Embryonic facial prominence (tissue), 1 donor: ENCODE measurements around the gene USP40.

Experiments
- DNase-seq: peaks from one replicate; pipeline ENCODE4 v3.0.0-alpha.2; 2016; ENCODE audit errors: extremely low spot score

USP40 gene

DNA sequence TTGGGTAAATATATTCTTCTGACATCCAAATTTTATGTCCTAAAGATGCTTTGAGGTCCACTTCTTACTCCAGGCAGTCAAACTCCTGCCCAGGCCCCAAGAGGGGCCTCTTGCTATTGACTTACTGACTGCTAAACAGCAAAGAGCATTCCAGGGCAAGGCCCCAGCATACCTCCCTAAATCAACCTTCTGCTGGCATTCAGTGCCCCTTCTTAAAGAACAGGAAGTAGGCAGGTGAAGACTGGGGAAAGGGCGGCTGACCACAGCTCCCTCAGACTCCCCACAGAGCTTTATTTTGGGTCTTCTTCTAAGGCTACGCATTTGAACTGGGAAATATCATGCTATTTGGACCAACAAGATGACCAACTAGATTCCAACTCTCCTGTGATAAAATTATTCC, 68.9 kb downstream of the USP40 start:
- DNase-seq: no peak

DNA sequence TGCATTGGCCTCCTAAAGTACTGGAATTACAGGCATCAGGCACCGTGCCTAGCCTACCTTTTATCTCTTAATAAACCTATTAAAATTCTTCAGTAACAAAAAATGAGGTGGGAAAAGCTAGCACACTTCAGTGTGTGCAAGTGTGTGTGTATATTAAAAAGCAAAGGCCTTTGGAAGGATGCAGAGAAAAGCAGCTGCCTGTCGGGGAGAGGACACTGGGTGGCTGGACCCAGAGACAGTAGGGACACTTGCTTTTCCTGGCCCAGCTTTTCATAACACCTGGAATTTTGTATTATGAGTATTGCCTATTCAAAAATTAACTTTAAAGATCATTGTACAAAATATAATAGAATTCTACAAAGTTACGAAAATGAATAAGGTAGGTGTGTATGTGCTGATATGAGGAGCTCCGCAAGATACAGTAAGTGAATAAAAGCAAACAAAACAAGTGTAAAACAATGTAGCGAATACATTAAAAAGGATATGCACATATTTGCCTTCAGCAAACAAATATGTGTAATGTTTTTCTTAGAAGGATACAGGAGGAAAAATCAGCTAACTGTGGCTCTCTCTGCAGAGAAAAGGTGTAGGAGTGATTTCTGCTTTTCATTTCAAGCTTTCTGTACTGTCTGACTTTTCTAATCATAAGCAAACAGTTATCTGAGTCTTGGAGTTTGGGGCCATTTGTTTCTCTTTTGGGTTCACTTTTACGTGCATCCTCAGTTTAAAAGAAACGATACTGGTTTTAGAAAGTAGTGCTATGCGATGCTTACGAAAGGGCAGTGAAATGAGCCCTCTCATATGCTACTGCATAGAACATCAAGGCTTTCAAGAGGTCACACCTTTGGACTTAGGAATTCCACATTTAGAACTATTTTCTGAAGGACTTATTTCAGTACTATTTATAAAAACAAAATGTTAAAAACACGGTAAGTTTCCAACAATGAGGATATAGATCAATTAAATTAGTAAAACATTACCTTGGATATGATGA, 70.8 kb downstream of the USP40 start:
- no peak for DNase-seq

DNA sequence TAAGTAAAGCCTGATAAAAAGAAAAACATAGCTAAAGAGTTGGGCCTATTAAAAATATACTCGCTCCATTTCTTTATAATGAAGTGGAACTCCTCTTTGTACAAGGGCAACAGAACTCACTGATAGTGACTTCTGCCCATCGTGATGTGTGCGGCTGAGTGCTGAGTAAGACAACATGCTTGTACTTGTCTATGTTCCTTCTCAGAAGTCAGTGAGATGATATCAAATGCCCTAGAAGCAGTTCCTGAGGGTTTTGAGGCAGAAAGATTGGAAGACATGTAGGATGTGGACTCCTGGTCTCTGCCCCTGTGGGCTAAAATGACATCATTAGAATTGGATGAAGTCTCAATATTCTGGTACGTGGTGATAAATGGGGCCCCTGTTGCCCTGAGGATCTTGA, 73.8 kb downstream of the USP40 start:
- no peak for DNase-seq

DNA sequence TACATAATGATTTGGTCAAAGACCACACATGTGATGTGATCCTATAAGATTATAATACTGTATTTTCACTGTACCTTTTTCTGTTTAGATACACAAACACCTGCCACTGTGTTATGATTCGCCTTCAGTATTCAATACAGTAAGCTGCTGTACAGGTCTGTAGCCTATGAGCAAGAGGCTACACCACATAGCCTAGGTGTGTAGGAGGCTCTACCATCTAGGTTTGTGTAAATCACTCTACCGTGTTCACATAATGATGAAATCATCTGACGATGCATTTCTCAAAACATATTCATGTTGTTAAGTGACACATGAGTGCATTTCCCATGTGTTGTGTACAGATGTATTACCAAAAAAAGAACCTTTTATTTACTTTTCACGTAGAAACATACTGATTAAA, 74.5 kb downstream of the USP40 start:
- no peak for DNase-seq

DNA sequence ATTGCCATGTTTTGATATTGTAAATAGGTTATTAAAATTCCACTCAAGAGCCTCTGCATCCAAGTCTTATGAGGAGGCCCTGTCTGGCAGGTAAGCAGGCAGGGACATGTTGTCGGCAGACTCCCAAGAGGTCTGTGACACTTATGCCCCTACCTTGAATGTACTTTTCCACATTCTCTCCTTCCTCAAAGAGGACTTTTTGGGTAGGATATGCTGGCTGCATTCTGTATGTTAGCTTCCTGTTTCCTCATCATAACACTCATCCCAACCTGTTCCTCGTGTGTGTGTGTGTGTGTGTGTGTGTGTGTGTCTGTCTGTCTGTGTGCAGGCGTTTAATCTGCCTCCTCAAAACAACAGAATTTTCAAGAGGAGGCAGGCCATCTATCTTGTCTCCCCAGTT, 75.3 kb downstream of the USP40 start:
- no peak for DNase-seq

DNA sequence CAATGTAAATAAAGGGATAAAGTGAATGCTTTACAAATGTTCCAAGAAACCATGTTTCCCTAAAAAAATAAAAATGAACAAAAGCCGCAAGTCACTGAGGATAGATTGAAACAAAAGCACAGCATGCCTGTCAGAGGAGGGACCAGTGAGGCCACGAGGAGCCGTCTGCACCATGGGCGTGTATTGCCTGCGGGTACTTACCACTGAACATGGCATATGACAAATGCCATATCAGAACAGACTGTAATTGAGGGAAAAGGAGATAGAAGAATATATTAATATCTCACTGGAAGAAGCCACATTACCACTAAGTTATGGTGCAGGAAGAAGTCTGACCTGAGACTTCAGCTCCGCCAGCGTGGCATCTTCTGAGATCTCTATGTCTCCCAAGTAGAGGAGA, 75.8 kb downstream of the USP40 start:
- DNase-seq: no peak

DNA sequence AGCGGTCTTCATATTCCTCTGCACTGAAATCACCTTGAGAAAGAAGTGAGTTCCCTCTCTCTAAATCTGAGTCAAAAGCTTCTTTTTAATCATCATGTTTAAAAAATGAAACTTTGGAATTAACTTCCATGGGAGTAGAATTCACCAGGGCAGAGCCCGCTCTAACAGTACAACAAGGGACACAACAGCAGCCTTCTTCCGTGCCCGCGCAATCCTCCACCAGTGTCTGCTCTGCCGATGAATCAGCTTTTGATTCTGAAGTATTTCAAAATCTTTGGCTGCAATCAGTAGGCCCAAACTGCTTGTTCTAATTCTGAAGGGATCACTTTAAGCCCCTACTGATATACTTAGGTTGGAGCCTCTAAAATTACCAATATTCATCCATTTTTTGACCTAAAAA, 76.9 kb downstream of the USP40 start:
- no peak for DNase-seq

DNA sequence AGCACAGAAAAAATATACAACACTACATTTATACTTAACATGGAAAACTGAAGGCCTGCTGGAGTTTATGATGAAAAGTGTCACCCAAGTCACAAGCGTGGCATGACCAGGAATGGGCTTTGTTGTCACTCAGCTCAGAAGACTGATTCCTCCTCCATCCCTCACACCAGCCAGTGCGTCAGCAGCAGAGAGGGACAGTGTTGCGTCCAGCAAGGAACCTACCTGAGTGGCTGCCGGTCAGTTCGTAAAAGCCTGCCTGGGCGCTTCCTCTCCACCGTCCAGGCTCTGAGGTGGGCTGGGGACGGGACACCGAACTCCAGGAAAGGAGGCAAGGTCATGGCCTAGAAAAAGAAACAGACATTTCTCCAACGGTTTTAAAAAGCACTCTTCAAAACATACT, 77.4 kb downstream of the USP40 start:
- no peak for DNase-seq

DNA sequence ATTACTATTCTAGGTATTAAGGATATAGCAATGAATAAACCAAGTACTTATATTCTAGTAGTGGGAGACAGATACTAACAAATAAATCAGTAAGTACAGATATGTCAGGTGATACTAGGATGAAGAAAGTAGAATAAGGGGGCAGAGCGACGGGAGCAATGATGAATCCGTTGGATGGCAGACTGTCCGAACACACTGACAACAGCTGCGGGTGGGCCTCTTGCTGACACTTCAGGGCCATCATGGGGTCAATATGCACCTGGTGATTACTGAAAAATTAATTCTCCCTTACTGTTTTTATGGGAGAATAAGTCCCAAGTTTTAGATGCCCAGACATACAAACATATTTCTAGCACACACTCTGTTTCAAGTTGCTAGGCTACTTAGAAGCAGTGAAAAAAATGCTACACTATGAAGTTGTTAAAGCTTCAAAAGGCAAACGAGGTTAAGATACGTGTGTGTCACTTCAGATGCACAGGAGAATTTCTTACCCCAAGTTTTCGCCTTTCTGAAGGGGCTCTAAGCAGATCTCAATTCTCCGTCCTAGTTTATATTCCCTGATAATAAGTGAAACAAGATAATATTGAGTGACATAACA, 78.7 kb downstream of the USP40 start:
- no peak for DNase-seq

DNA sequence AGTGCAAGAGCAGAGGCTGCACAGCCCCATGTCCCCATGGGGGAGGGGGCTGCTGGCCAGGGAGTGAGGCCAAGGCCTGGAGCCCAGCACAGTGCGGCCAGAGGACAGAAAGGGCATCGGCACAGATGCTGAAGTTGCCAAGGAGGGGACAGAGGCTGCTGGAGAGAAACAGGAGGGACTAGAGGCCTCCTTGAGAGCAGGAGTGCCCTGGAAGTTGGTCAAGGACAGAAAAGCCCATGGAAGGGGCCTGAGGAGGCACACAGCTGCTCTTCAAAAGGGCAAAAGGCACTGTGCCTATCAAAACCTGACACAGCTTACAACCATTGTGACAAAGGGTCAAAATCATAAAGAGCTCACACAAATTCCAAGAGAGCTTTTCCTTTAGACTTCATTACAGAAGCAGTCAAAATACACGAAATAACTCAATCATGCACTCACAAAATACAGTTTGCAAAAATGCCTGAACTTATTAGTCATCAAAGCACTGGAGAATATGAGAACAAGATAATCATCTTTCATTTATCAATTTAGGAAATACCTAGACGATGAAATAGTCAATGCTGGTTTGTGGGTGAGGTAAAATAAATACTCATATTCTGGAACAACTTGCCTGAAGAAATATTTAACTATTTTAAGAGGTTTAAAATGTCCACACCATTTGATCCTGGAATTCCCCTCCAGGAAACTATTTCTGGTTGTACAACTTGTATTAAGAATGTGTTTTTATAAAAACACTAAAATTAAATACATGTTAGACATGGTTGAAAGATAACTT, 79.6 kb downstream of the USP40 start:
- DNase-seq: no peak

DNA sequence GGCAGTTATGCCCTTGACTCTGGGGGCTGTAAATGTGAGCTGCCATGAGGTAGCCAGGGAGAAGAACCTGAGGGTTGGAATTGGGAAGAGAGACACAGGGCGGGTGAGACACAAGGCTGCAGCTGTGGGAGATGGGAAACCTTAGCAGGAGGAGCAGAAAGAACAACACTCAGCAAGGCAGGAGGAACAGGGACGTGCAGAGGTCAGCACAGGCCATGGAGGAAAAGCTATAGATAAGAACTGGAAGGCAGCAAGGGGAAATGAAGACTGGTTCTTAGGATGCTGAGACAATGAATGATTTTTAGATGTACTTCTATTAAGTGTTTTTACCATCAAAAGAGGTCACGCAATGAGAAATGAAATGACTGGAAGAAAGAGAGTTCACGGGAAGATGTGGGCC, 80.2 kb downstream of the USP40 start:
- DNase-seq: no peak

DNA sequence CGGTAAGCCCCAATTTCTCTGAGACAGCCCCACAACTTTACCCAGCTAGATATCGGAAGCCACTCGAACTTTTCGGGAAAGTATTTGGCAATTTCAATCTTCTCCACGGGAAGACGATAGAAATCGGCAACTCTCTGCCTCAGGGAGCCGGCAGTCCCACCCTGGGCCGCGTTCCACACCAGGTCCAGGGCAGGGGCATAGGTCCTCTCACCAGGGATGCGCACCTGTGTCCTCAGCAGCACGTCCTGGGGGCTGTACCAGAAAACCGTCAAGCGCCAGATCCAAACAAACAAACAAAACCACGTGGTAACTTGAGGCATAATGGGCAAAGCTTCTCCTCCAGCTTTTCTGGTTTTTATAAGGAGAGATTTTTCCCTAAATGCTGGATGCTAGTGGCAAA, 80.9 kb downstream of the USP40 start:
- DNase-seq: no peak

DNA sequence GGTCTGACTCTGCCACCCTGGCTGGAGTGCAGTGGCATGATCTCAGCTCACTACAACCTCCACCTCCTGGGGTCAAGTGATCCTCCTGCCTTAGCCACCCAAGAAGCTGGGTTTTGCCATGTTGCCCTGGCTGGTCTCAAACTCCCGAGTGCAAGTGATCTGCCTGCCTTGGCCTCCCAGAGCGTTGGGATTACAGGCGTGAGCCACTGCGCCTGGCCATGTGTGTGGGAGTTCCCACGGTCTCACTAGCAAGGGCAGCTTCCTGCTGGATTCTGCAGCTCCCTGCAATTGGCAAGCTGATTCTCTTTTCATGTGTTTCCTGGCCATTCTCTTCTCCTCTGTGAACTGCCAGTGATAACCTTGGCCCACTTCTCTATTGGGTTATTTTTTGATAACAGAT, 84.0 kb downstream of the USP40 start:
- DNase-seq: no peak

DNA sequence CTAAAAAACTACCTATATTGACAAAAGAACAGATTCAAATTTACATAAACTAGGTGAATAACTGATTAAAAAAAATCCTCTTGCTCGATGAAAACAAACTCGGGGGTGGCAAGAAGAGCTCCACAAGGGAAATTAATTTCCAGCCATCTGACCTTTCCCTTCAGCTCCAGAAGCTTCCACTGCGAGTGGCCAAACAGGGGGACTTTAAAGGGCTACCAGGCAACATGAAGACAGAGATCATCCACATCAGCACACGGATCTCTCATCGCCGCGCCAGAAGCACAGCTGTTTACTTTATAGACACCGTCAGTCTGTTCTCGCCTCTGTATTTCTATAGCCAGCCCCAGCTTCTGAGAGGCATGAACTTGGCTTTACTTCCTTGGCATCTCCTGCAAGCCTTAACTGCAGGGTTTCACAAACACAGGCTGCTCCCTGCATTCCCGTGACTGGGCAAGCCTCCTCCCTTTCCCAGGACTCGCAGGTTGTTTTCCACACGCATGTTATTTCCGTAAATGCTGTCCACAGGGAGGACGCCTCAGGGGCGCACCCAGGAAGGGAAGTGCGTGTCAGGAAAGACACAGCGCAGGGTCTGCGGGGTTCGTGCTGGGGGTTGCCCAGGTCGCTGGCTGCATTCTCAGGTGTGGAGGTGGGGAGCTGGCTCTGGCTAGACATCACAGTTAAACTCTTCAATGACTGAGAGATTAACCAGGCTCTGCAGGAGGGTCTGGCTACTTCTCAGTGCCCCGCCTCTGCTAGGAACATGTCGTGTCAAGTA, 85.0 kb downstream of the USP40 start:
- no peak for DNase-seq

DNA sequence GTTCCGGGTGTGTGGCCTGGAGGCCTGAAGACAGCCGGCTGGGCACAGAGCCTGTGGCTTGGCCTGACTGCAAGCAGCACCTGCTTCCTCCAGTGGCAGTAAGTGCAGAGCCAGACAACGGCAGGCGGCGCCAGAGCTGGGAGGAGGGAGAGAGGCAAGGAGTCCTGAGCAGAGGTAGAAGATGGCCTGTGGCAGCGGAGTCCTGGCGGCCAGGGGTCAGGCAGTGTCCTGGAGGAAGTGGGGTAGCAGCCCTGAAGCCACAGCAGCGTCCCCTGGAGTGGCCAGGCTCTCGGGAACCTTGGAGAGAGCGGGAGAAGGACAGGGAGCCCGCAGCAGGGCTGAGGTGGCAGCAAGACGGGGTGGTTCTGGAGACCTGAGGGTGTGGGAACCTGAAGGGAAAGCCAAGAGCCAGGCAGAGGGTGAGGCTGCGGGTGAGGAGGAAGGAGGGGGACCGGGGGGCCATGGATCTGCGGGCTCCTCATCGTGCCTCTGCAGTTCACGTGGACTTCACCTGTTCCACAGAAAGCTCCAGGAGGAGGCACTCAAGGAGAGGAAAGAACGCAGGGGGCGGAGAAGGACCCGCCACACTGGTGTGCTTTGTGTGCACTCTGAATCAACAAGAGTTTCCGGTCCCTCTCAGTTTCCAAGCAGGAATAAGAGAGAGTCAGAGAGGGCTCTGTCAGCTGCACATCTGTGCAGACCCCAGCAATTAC, 85.9 kb downstream of the USP40 start:
- DNase-seq: no peak

DNA sequence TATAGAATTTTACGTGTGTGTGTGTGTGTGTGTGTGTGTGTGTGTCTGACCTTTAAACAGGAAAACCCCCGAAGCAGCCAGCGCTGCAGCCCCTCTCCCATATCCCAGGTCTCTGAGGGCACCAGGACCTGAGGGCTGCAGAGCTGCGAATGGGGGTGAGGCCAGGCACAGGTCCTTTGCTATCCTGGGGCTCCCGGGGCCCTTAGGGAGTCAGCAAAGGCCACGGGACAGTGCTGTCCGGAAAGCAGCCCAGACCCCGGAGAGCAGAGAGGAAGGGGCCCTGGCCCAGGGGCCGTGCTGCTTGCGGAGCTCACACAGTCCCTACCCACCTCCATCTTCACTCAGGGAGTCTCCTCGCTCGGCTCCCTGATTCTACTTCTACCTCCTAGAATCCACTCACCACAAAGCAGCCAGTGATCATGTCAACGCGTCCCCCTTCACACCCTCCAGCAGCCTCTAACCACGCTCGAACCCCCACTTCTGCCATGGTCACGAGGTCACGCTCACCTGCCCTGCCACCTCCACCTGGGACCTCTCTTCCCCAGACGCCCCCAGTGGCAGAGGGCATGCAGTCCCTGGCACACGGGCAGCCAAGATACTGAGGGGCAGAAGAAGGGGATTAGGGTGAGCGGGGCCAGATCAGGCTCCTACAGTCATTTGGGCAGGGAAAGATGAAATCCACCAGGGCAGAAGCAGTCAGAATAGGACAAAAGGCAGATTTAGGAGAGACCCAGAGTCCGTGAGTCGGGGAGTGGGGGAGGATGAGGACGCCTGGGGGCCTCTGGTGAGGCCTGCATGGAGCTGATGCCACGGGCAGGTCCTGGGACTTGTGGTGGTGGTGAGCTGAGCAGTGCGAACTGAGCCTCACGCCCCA, 86.7 kb downstream of the USP40 start:
- no peak for DNase-seq

DNA sequence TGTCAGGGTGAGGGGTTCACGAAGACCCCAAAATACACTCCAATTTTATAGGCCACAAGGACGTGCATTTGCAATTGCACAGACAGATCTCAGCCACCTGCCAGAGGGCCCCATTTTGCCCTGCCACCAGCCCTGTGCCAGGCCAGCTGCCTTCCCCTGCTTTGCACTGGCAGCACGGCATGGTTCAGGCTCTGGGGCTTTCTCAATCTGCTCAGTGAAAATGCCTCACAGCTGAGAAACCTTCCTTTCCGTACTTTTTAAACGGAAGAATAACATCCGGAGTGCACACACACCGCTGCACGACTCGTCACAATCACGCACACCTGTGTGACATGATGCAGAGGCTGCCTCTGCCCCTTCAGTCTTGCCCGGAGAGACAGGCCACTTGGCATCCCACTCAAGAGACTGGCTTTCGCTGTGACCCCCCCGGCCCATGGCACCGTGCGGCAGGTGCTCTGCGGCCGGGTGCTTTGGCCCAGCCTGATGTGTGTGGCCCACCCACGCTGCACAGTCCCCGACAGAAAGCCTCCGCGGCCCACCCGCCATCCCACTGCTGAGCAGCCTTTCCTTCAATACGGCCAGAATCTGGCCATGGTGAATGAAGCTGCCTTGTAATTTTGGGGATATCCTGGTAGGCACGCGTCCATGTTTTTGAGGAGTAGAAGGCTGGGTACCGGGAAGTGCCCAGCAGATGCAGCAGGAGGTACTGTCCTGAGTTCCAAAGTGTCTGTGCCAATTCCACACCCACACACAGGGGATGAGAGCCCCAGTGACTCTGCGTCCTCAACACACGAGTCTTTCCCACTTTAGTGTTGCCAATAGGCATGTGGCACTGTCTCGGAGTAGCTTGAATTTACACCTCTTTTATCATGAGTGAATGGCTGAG, 88.8 kb downstream of the USP40 start:
- no peak for DNase-seq

DNA sequence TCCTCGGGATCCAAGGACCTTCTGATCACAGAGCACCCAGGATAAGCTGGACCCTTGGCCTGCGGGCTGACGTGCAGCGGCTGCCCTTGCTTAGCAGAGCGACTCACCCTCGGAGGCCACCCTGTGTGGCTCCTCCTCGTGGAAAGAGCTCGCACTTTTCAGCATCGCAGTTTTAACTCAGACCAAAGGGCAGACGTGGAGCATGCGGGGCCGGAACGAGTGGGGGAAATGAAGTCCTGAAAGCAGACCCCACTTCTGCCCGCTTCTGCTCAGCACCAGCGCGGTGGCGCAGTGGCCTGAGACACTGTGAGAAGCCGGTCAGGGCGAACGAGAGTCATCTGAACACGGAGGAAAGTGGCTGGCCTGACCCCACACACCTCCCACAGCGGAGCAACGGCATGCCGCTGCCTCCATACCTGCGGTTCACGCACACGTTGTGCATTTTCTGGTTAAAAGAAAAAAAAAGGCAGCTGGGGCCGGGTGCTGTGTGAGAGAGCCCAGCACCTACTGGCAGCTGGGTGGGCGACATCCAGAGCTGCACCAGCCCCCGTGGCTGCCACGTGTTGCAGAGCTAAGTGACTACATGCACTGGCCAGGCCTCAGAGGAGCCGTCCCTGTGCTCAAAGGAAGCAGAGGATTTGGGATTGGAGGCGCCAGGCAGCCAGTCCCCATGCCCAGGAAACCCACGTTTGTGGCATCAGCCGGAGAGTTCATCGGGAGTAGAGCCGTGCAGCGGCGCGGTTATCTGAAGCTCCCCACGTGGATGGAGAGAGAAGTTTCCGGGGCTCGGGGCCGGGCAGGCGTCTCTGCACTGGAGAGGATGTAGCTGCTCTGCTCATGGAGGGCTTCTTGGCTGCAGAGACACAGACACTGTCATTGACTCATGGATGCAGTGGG, 89.7 kb downstream of the USP40 start:
- no peak for DNase-seq
